GM08714 (cell line): ENCODE data around the gene MAS1.

ENCODE experiments used
- H3K4me3 ChIP-seq: fragments of 200-500 bp; sonication (Bioruptor generic); 2 replicates; pipeline ENCODE4 v1.5.1; 2014; ENCODE audit warnings: mild to moderate bottlenecking, low read length, inconsistent platforms
- ZNF274 ChIP-seq: IDR thresholded peaks from 2 replicates; pipeline ENCODE4 v1.6.1; 2012; ENCODE audit warnings: mild to moderate bottlenecking, low read depth, low read length

MAS1 gene

DNA sequence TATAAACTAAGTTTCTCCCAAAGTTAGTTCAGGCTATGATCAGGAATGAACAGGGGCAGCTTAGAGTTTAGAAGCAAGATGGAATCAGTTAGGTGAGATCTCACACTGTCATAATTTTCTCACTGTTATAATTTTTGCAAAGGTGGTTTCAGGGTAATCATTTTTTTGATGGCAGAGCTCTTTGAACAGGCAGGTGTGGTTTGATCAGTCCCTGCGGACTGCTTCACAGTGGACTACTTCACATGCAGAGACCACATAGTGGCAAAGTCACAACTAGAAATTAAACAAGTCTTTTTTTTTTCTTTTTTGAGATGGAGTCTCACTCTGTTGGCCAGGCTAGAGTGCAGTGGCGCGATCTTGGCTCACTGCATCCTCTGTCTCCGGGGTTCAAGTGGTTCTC, 6.8 kb downstream of the MAS1 start:
- TF ChIP-seq ZNF274, result no peak
- no peak overlapping the region for H3K4me3 ChIP-seq

- TF ChIP-seq ZNF274, result no peak
These were observed 7.7 kb downstream of the MAS1 start for GRCh38 chr6:159898519-159898918.

GRCh38 chr6:159899994-159900745, 9.4 kb downstream of the MAS1 start:
- no peak for TF ChIP-seq ZNF274
- no peak overlapping the region for H3K4me3 ChIP-seq

More at GRCh38 chr6:159898519-159898918, 7.7 kb downstream of the MAS1 start:
- H3K4me3 ChIP-seq, result no peak overlapping the region

GRCh38 chr6:159902620-159903019, 11.8 kb downstream of the MAS1 start:
- H3K4me3 ChIP-seq, result no peak overlapping the region
- TF ChIP-seq ZNF274, result no peak

- H3K4me3 ChIP-seq, result no peak overlapping the region
- TF ChIP-seq ZNF274, result no peak
These were observed 13.7 kb downstream of the MAS1 start for GRCh38 chr6:159904497-159904911.

DNA sequence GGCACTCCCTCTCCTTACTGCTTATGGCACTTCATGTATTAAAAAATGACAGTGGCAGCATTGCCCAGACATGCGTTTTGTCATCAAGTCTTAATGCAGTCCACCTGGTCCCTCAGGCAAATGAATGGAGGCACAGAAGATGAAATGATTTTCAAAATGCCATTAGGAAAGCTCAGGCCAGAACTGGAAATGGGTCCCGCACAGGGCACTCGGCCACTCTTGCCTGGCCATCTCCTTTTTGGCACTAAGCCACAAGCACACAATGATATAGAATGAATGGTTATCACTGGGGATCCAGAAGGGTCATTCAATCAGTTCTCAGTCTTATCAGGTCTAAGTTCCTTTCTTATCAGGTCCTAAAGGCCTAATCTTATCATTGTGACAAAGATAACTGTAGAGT, 15.6 kb downstream of the MAS1 start:
- H3K4me3 ChIP-seq, result no peak overlapping the region
- TF ChIP-seq ZNF274, result no peak

DNA sequence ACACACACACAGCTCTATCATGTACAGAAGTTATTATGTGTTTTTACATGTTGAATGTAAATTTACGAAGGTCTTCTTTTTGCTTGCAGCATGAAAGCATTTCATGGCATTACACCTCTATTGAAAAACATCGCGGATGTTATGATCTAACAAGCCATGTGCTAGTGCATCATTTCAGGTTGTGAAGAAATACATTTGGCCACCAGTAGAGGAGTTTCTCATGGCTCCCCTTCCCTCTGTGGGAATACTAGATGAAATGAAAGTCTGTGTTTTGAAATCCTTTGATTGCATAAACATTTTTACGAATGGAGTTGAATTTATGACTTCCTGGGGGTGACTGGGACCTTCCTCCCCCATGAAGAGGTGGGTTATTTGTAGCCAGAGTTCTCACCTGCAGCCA, 17.7 kb downstream of the MAS1 start:
- no peak for TF ChIP-seq ZNF274
- no peak overlapping the region for H3K4me3 ChIP-seq

GRCh38 chr6:159908979-159909378, 18.2 kb downstream of the MAS1 start:
- no peak overlapping the region for H3K4me3 ChIP-seq
- no peak for TF ChIP-seq ZNF274

GRCh38 chr6:159910342-159910741, 19.6 kb downstream of the MAS1 start:
- TF ChIP-seq ZNF274, result no peak

GRCh38 chr6:159913375-159913774, 22.6 kb downstream of the MAS1 start:
- H3K4me3 ChIP-seq, result no peak overlapping the region
- no peak for TF ChIP-seq ZNF274

More at GRCh38 chr6:159910342-159910741, 19.6 kb downstream of the MAS1 start:
- H3K4me3 ChIP-seq, result no peak overlapping the region

DNA sequence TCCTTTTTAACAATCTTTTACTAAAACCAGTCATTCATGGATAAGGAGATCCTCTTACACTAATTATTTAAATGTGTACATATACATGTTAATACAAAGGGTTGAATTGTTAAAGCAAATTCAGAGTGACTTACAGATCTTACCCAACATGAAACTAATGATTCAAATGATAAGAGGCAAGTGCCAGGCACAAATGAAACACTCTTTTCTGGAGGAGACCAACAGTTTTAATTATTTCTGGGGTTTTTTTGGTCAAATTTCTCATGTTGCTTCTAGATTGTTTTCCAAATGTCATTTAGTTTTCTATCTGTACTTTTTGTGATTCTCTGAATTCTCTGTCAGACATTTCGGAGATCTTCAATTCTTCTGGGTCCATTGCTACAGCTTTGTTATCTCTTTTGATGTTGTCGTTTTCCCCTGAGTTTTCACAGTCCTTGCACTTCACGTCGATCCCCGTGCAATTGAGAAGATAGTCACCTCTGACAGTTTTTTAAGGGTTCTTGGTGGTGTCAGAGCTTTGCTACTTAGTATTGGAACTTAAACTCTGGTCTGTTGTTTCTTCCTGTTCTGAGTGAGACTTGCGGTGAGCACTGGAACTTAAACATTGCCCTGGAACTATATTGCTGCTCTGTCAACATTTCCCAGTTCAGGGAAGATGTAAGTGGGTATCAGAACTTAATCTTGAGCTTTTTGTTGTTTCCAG, 23.2 kb downstream of the MAS1 start:
- no peak for TF ChIP-seq ZNF274
- H3K4me3 ChIP-seq, result no peak overlapping the region

- no peak for TF ChIP-seq ZNF274
- H3K4me3 ChIP-seq, result no peak overlapping the region
These were observed 23.8 kb downstream of the MAS1 start for GRCh38 chr6:159914565-159914923.

GRCh38 chr6:159915397-159915796, 24.6 kb downstream of the MAS1 start:
- no peak overlapping the region for H3K4me3 ChIP-seq

DNA sequence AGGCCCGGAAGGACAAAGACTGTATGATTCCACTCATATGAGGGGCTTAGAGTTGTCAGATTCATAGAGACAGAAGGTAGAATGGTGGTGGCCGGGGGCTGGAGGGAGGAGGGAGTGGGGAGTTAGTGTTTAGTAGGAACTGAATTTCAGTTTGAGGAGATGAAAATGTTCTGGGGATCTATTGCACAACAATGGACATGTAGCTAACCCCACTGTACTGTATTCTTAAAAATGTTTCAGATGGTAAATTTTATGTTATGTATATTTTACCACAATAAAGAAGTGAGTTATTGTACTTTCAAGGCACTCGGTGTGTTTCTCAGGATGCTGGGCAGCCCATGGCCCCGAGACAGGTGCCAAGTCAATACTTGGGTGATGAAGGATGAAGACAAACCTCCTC, 25.4 kb downstream of the MAS1 start:
- H3K4me3 ChIP-seq, result no peak overlapping the region
- no peak for TF ChIP-seq ZNF274

More at GRCh38 chr6:159915397-159915796, 24.6 kb downstream of the MAS1 start:
- TF ChIP-seq ZNF274, result no peak

DNA sequence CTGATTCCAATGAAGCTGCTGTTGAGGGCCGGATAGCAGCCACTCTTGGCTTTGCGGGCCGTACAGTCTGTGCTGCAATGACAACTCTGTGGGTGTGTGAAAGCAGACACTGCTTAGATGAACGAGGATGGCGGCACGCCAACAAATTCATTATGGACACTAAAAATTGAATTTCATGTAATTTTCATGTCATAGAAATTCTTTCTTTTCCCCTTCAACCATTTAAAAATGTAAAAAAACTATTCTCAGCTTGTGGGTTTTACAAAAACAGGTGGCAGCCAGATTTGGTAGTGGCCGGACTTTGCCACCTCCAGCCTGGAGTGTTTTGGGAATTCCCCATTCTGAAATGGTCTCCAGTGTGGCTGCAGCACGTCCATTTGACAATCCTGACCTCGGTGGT, 26.0 kb downstream of the MAS1 start:
- TF ChIP-seq ZNF274, result no peak
- H3K4me3 ChIP-seq, result no peak overlapping the region

DNA sequence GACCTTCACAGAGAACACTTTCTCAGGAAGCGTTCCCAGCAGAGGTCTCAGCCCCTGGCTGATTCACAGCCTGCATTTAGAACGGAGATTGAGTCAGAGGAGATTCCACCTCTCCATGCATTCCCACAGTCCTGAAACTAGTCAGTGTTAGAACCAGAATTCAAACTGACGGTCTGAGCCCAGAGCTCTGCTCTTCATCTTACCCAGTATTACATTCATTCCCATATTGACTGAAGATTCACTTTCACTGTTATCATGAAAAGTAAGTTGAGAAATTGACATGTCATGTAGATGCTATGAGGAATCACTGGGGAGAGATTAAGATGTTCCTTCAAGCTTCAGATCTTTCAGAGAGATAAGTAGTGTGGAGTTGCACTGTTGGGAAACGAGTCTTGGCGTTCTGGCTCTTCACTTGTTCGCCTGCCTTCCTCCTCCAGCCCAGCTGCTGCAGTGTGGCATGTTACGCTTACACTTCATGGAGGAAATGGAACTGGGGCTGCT, 28.3 kb downstream of the MAS1 start:
- H3K4me3 ChIP-seq, result no peak overlapping the region
- TF ChIP-seq ZNF274, result no peak
